K562 (cell line): ENCODE data around the gene AADAC. TPM values are rescaled to one million over a fixed set of nuclear protein-coding genes. Genes with fewer than 3 reads are reported as not detected.

ENCODE experiments used
- ATAC-seq: fragments of 200-7000 bp; cut with Tn5 transposase; 3 replicates; pipeline ENCODE4 v1.9.1; 2020; ENCODE audit warnings: moderate library complexity
- BruUV-seq: library from RNA; stranded (reverse); fragments of 400-500 nt; replicated peaks from 2 replicates; lab custom pipeline; 2021; lab: Mats Ljungman, UMichigan
- CTCF ChIA-PET: fragments of 300-600 bp; formaldehyde crosslinking; extraction: SDS; loops from one replicate; lab custom pipeline; 2021; ENCODE audit warnings: low intra/inter-chr PET ratio; lab: Yijun Ruan, JAX
- POLR2A ChIA-PET: fragments of 300-600, 350-650 bp; sonication (Branson Sonifier 250); formaldehyde crosslinking; extraction: SDS; loops from one replicate; lab custom pipeline; 2021; ENCODE audit warnings: antibody characterized with exemption, inconsistent platforms; lab: Yijun Ruan, JAX
- DNase-seq, 4 experiments: peaks; one replicate each; pipeline versions ENCODE4 v3.0.0 to v3.0.0-alpha.2; 2011 to 2018; ENCODE audit warnings: low spot score in 3 of 4, mixed read lengths in 3 of 4; ENCODE audit errors: extremely low read depth in 1 of 4
- FAIRE-seq: peaks from 2 replicates; lab custom pipeline; 2011; peaks lifted over from hg19 to GRCh38; lab: Jason Lieb, UNC
- H2AFZ ChIP-seq: 2 replicates; pipeline ENCODE4 v1.6.0; 2011; ENCODE audit warnings: low read depth, low read length, control low read depth, inconsistent platforms
- H3K27ac ChIP-seq: fragments of 200-600 bp; 3 replicates; pipeline ENCODE4 v1.8.0; 2011; ENCODE audit warnings: low read depth, mild to moderate bottlenecking, control low read depth, inconsistent platforms, low read length, moderate library complexity, mixed read lengths; ENCODE audit errors: extremely low read depth
- H3K27me3 ChIP-seq, 2 experiments: fragments of 300-600 bp in 1 of 2; 2 replicates in 1 of 2; 3 replicates in 1 of 2; pipeline versions ENCODE4 v1.6.0 to v1.8.0; 2011; ENCODE audit warnings: inconsistent platforms in 2 of 2, low read length in 2 of 2, mild to moderate bottlenecking in 1 of 2, mixed read lengths in 1 of 2, moderate library complexity in 1 of 2; ENCODE audit not compliant: control insufficient read depth in 2 of 2, insufficient read depth in 2 of 2
- H3K36me3 ChIP-seq: fragments of 300-600 bp; 3 replicates; pipeline ENCODE4 v1.8.0; 2011; ENCODE audit warnings: mild to moderate bottlenecking, low read length, inconsistent platforms; ENCODE audit not compliant: control insufficient read depth, insufficient read depth
- H3K4me1 ChIP-seq, 2 experiments: fragments of 200-600 bp in 1 of 2; replicated peaks in 1 of 2; 2 replicates in 1 of 2; 3 replicates in 1 of 2; pipeline versions ENCODE4 v1.5.1 to v1.8.0; 2011; ENCODE audit warnings: inconsistent platforms in 2 of 2, low read length in 2 of 2, mild to moderate bottlenecking in 1 of 2, mixed read lengths in 1 of 2, moderate library complexity in 1 of 2; ENCODE audit not compliant: control insufficient read depth in 2 of 2, insufficient read depth in 2 of 2
- H3K4me2 ChIP-seq: 2 replicates; pipeline ENCODE4 v1.6.1; 2011; ENCODE audit warnings: low read length, control low read depth, inconsistent platforms, mixed read lengths; ENCODE audit not compliant: insufficient read depth
- H3K4me3 ChIP-seq: fragments of 200-600 bp; sonication (generic), shearing (Covaris generic); 2 replicates; pipeline ENCODE4 v1.5.1; 2016; ENCODE audit warnings: control low read depth, inconsistent platforms
- H3K79me2 ChIP-seq: fragments of 200-600 bp; 3 replicates; pipeline ENCODE4 v1.8.0; 2011; ENCODE audit warnings: low read length, inconsistent platforms; ENCODE audit not compliant: control insufficient read depth, insufficient read depth
- H3K9ac ChIP-seq, 2 experiments: 2 replicates each; pipeline versions ENCODE4 v1.6.0 to v1.6.1; 2011; ENCODE audit warnings: low read depth in 2 of 2, low read length in 2 of 2, control low read depth in 1 of 2, inconsistent platforms in 1 of 2, mild to moderate bottlenecking in 1 of 2, mixed read lengths in 1 of 2; ENCODE audit not compliant: insufficient read depth in 1 of 2
- H3K9me1 ChIP-seq: one replicate; pipeline ENCODE4 v1.6.0; 2011; ENCODE audit warnings: inconsistent platforms, mild to moderate bottlenecking, low read length, moderate library complexity; ENCODE audit not compliant: control insufficient read depth, insufficient read depth
- H3K9me3 ChIP-seq: replicated peaks from 2 replicates; pipeline ENCODE4 v1.5.1; 2011; ENCODE audit warnings: low read depth, low read length, inconsistent platforms; ENCODE audit not compliant: control insufficient read depth, insufficient read depth
- H4K20me1 ChIP-seq: replicated peaks from 2 replicates; pipeline ENCODE4 v1.6.1; 2011; ENCODE audit warnings: low read length, inconsistent platforms, mixed read lengths; ENCODE audit not compliant: control insufficient read depth, insufficient read depth
- CREB5 ChIP-seq: fragments of 250-450 bp; sonication (Bioruptor Pico); IDR thresholded peaks from 2 replicates; pipeline ENCODE4 v1.5.0; 2020; ENCODE audit warnings: mild to moderate bottlenecking
- ELK1 ChIP-seq: sonication (generic); formaldehyde crosslinking; IDR thresholded peaks from 2 replicates; pipeline ENCODE4 v1.8.1; 2022; ENCODE audit warnings: missing genetic modification reagents
- ETV5 ChIP-seq: sonication (generic); formaldehyde crosslinking; IDR thresholded peaks from 2 replicates; pipeline ENCODE4 v1.4.0; 2020; ENCODE audit warnings: low read depth, mild to moderate bottlenecking, missing genetic modification reagents
- HOMEZ ChIP-seq: fragments of 250-450 bp; sonication (Bioruptor Pico); IDR thresholded peaks from 2 replicates; pipeline ENCODE4 v1.4.0; 2020; ENCODE audit warnings: mild to moderate bottlenecking, moderate library complexity
- ID3 ChIP-seq, 2 experiments: fragments of 250-450 bp in 1 of 2; fragments of 450-650 bp in 1 of 2; sonication (Bioruptor Pico) in 1 of 2; IDR thresholded peaks; 2 replicates each; pipeline versions ENCODE4 v1.6.1 to v1.8.0; 2016 to 2021; ENCODE audit warnings: mild to moderate bottlenecking in 2 of 2, moderate library complexity in 2 of 2, missing compliant biosample characterization in 1 of 2, missing genetic modification characterization in 1 of 2
- MBD2 ChIP-seq: sonication (generic); IDR thresholded peaks from 2 replicates; pipeline ENCODE4 v1.6.1; 2016; ENCODE audit warnings: low read depth, borderline replicate concordance
- NUFIP1 ChIP-seq: fragments of 450-650 bp; IDR thresholded peaks from 2 replicates; pipeline ENCODE4 v1.6.1; 2018; ENCODE audit not compliant: partially characterized antibody
- PHB ChIP-seq: fragments of 250-450 bp; sonication (Bioruptor Pico); IDR thresholded peaks from 2 replicates; pipeline ENCODE4 v1.5.0; 2021
- SNRNP70 ChIP-seq: fragments of 200-400 bp; formaldehyde crosslinking; optimal IDR thresholded peaks from 2 replicates; pipeline ENCODE3; 2017; ENCODE audit warnings: low read depth, low read length
- ZBTB17 ChIP-seq: fragments of 450-650 bp; formaldehyde crosslinking; IDR thresholded peaks from 2 replicates; pipeline ENCODE4 v1.4.0; 2020; ENCODE audit warnings: mild to moderate bottlenecking
- ZC3H8 ChIP-seq: fragments of 450-650 bp; IDR thresholded peaks from 2 replicates; pipeline ENCODE4 v1.6.1; 2017
- ZEB2 ChIP-seq: fragments of 450-650 bp; IDR thresholded peaks from 2 replicates; pipeline ENCODE4 v1.6.1; 2016
- ZNF518B ChIP-seq: fragments of 250-450 bp; sonication (Bioruptor Pico); IDR thresholded peaks from 2 replicates; pipeline ENCODE4 v1.5.0; 2021; ENCODE audit warnings: mild to moderate bottlenecking, moderate library complexity
- WGBS: fragments of 100-300 bp; shearing (Covaris generic); methylation state at CpG from one replicate; pipeline ENCODE4 v1.1.6; 2016; ENCODE audit warnings: low coverage, mixed read lengths; ENCODE audit not compliant: insufficient coverage; ENCODE audit errors: missing lambda C conversion rate; 5-methylcytosine and 5-hydroxymethylcytosine counted together
- in situ Hi-C: fragments of 300-500 bp; cut with MboI; formaldehyde crosslinking; loops from 4 replicates; pipeline ENCODE4 v1.15.0; 2018; ENCODE audit warnings: inconsistent platforms, mixed read lengths
- intact Hi-C: fragments of 100-400 bp; cut with micrococcal nuclease; formaldehyde crosslinking; loops from 2 replicates; pipeline ENCODE4 v1.14.2; 2022
- polyA plus RNA-seq, 8 experiments: library from polyadenylated mRNA; depleted of rRNA in 4 of 8; stranded (reverse) in 5 of 8; unstranded in 3 of 8; fragments of >200 nt; fragmentation: Nextera tagmentation in 2 of 8; fragmentation: Illumina TruSeq in 1 of 8; extraction: Ambion mirVana in 2 of 8; extraction: Trizol in 1 of 8; gene quantifications; 2 replicates each; pipeline versions ENCODE4 v1.2.1 to v1.2.3, GENCODE V29; 2011 to 2014; ENCODE audit warnings: inconsistent platforms in 1 of 8, missing spikeins in 1 of 8
- total RNA-seq, 7 experiments: library from RNA; depleted of rRNA in 6 of 7; stranded (reverse); fragments of >200 nt in 6 of 7; fragmentation: Illumina TruSeq in 2 of 7; extraction: Trizol in 2 of 7; gene quantifications; 2 replicates each; pipeline versions ENCODE4 v1.2.1 to v1.2.3, GENCODE V29; 2011 to 2021; ENCODE audit warnings: low replicate concordance in 1 of 7

AADAC gene
- total and polyA plus RNA-seq, 9 of the 15 experiments (the other 6 are each of a cell fraction or from before 2014, with no cell fraction given), result 0.47 TPM; not detected in 8

GRCh38 chr3:151871639-151872468, 57.9 kb downstream of the AADAC start:
- ChIA-PET POLR2A (interaction anchor here (1.0 kb wide), 1 partner anchor 9 kb away, joined by 5 read pairs; no protein-coding TSS in a partner anchor), CTCF (no interaction called here)
- DNase-seq, result peak; percentile 13 to 69 (median 36)
- H4K20me1 ChIP-seq, result no peaks in the 10 kb centered on the region
- H3K9me1 ChIP-seq, result no peaks in the 10 kb centered on the region
- peak; percentile 91 for ATAC-seq
- H3K9ac ChIP-seq, result peak overlapping the region in 1 of 2 experiments; percentile 40; a peak in 2 of 4 replicates
- peak overlapping the region; percentile 97 for H2AFZ ChIP-seq
- peak overlapping the region; percentile 79 for H3K27ac ChIP-seq
- H3K27me3 ChIP-seq, result no peaks in the 10 kb centered on the region
- intact Hi-C loops (no loop called here), in situ Hi-C loops (no loop called here)
- H3K4me1 ChIP-seq, result peaks cover 0 to 28% of the 10 kb centered on the region in 2 experiments; a peak in 3 of 5 replicates
- no peaks in the 10 kb centered on the region for H3K9me3 ChIP-seq
- H3K36me3 ChIP-seq, result no peaks in the 10 kb centered on the region
- WGBS, result 10% methylated on average over 8 of the region's 8 CpGs
- H3K79me2 ChIP-seq, result no peaks in the 10 kb centered on the region
- peak overlapping the region; percentile 62 for H3K4me2 ChIP-seq
- no peak overlapping the region for H3K4me3 ChIP-seq
- peak; percentile 82 for FAIRE-seq
- BruUV-seq, result no TSS peak
- TF ChIP-seq ID3 (CRISPR knock-in tag; IDR thresholded peaks at IDR 0.05), result no peak
- peak; percentile 81; the same call in 1 of the 2 replicates for TF ChIP-seq ID3 (tag; IDR thresholded peaks at IDR 0.05)
- TF ChIP-seq SNRNP70, result no peak
- TF ChIP-seq ZBTB17 (CRISPR knock-in tag), result peak; percentile 61; the same call in 1 of the 2 replicates
- TF ChIP-seq CREB5 (CRISPR knock-in tag), result no peak
- no peak for TF ChIP-seq ETV5 (CRISPR knock-in tag)
- no peak for TF ChIP-seq ZC3H8
- TF ChIP-seq ZEB2, result 0 out of 2 replicates have a peak, but pooled peaks have one; percentile 12
- TF ChIP-seq PHB (CRISPR knock-in tag), result no peak
- no peak for TF ChIP-seq ELK1
- no peak for TF ChIP-seq HOMEZ (CRISPR knock-in tag)
- TF ChIP-seq NUFIP1, result no peak
- TF ChIP-seq MBD2, result no peak
- no peak for TF ChIP-seq ZNF518B
